Activated T-helper 9 cell treated with anti-CD3 and anti-CD28 coated beads, Interleukin-2, amount 50 U/mL, for 16 hours (primary cell): ENCODE measurements around the gene ASXL1.

Experiments used
- DNase-seq: peaks from one replicate; pipeline ENCODE4 v3.0.0-alpha.2; 2020; ENCODE audit warnings: low read depth

Gene ASXL1

DNA sequence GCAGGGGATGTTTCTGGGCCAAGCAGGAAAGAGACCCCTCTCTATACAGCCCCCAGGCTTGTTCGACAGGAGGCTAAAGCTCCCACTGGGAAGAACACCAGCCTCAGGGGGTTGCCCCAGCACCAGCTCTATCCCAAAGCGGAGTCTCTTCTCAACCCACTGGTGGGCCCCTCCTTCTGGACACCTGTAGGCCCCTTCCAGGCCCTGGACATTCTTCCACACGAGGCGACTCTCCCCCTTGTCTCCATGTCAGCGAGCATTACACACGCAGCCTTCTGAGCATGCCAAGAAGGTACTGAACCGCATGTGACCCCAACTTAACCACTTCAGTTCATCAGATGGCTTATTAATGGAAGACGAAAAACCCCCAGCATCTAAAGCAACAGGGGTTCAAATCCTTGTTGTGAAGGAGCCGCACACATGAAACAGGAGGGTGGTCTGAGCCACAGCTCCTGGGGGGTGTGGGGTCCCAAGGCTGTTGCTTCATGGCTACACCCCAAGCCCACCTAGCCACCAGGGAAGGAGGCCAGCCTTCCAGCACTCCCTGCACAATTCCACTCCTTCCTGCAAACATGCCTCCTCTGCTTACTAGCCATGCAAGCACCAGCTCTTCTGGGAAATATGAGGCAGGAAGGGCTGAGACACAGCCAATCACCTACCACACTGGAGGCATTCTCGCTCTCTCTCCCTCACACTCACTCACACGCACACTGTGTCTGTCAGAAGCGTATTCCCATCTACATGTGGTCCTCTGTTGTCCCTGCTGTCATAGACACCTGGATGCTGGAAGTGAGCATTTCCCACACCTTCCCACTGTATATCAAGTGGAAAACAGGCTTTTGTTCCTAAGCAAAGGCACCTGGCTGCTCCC is 122.5 kb downstream of the ASXL1 start:
- DNase-seq, result no peak

DNA sequence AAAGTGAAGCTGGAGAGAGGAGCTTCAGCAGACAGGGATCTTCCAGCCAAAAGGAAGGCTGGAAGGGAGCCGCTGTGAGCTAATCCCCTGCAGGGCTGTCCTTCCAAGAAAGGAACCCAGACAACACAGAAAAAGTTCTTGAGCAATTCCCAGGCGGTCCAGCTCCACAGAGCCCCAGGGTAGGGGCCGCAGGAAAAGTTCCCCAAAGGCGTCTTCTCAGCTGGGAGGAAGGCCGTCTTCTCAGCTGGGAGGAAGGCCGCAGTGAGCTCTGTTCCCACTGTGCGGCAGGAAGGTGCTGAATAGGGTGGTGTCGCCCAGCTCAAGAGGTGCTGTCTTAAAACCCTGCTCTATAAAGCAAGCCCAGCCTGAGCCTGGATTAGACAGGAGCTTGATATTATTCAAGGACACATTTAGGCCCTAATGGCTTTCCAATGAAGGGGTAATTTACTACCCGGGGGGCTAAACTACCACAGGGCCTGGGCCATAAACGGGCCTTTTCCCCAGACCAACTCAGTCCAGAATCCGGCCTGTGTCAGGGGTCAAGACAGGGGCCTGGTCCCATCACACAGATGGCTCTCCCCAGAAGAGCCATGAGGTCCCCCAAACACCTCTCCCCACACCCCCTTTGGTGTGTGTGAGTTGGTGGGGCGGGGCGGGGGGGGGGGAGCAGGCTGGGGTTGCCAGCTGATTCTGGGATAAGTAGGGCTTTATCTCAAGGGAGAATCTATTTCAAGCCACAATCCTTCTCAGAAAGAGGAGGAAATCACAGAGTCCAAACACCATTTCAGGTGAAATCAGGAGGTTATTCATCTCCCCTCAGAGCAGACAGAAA is 123.4 kb downstream of the ASXL1 start:
- no peak for DNase-seq

GRCh38 chr20:32482143-32482441 is 124.0 kb downstream of the ASXL1 start:
- no peak for DNase-seq

DNA sequence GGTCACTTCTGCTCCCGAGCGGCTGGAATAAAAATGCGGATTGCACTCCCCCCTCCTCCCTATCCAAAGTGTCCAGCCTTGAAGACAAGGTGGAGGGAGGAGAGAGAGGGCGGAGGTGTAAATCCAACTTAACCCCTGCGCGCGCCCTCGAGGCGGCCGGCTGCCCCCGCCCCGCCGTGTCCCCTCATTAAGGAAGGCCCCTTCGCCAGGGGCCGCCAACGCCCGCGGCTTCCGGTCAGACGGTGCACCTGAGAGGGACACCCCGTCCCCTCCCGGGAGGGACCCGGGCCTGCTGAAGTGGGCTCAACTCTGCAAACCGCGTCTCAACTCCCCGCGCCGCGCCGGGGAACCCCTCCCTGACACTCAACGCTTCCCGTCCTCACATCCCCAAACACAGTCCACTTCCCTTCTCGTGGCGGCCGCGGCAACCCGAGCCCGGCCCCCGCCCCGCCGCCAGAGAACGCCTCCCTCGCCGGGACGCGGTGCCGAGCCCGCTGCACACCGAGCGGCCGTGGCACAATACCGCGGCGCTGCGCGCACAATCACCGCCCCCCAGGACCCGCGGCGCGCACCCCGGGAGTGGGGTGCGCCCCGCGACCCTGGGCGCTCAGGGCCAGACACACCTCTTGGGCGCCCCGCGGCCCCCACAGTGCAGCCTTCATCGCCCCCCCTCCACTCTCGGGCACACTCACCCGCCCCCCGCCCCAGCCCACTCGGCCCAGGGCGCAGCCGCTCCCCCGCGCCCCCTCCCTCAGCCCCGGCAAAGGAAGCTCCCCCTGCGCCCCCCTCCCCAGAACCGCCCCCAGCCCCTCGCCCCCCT is 124.5 kb downstream of the ASXL1 start:
- peak; percentile 15 for DNase-seq

- DNase-seq, result peak; percentile 63
These were observed 125.5 kb downstream of the ASXL1 start for GRCh38 chr20:32483351-32484224.

GRCh38 chr20:32484225-32484957 is 126.3 kb downstream of the ASXL1 start:
- DNase-seq, result peak; percentile 17

- DNase-seq, result peak; percentile 66
These were observed 127.0 kb downstream of the ASXL1 start for GRCh38 chr20:32484958-32485769.

DNA sequence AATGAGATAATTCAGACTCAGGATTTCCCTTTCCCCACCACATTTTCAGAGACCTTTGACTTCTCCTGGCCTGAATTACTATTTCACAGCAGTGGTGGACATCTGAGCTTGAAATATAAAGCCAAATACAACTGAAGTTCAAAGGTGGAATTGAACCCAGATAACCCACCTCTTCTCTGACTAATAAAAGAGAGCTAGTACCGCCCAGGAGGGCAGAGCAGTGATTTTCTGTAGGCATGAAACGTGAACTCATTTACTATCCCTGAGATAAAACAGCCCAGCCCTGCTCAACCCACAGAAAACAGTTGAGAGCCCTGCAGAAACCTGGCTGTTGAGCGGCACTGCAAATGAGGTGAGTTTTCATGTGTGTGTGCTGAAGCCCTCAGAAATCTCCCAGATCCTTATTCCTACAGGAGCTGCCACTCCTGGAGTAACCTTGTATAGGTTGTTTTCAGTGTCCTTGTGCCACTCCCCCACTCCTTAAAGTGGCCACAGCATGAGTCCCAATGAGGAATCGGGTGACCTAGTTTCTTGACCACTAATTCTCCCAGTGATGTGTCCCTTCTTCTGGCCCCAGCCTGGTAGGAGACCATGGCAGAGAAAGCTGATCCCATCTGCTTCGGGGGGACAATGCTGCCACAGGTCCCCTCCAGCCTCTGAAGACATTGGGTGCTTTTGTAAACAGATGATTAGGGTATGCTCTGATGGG is 127.8 kb downstream of the ASXL1 start:
- DNase-seq, result no peak

GRCh38 chr20:32487381-32487780 is 129.2 kb downstream of the ASXL1 start:
- no peak for DNase-seq

GRCh38 chr20:32488066-32488838 is 130.1 kb downstream of the ASXL1 start:
- no peak for DNase-seq
